Measurements from ENCODE around the gene TLR1.
"Not testable (repeated sequence)": the region's sequence is repeated elsewhere in the genome, so short reads cannot be mapped to it uniquely, and the experiment has no call there.

Gene TLR1

DNA sequence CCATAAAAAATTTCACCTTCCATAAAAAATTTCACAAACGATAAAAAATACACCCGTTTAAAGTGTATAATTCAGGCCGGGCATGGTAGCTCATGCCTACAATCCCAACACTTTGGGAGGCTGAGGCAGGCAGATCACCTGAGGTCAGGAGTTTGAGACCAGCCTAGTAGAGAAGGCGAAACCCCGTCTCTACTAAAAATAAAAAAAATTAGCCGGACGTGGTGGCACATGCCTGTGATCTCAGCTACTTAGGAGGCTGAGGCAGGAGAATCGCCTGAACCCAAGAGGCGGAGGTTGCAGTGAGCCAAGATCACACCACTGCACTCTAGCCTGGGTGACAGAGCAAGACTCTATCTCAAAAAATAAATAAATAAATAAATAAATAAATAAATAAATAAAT lies 1.7 kb upstream of the TLR1 start:
- not testable (repeated sequence) for FAIRE-seq

DNA sequence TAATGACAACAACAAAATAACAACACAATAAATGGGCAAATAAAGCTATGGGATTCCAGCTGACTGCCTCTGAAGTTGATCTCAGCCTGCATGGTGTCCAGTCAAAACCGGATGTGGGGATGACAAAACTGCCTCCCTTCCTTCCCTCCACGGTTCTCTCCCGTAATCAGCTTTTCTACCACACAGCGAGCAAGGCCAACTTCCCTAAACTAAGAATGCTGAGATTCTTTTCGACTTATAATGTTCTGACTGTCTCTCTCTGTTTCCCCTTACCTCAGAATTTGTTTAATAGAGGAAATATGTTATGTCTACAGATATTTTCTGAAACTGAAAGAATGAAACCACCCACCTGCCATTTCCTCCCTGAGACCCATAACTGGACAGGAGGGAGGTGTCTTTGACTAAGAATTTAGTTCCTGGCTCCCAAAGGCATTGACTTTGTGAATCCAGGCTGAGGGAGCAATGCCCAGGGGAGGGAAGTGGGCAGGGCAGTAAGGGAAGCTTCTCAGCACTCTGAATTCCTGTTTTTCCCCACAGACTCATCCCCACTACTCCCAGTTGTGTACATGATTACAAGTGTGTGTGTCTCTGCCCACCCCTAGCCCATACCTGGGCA lies 1.0 kb upstream of the TLR1 start:
- FAIRE-seq: no peak

DNA sequence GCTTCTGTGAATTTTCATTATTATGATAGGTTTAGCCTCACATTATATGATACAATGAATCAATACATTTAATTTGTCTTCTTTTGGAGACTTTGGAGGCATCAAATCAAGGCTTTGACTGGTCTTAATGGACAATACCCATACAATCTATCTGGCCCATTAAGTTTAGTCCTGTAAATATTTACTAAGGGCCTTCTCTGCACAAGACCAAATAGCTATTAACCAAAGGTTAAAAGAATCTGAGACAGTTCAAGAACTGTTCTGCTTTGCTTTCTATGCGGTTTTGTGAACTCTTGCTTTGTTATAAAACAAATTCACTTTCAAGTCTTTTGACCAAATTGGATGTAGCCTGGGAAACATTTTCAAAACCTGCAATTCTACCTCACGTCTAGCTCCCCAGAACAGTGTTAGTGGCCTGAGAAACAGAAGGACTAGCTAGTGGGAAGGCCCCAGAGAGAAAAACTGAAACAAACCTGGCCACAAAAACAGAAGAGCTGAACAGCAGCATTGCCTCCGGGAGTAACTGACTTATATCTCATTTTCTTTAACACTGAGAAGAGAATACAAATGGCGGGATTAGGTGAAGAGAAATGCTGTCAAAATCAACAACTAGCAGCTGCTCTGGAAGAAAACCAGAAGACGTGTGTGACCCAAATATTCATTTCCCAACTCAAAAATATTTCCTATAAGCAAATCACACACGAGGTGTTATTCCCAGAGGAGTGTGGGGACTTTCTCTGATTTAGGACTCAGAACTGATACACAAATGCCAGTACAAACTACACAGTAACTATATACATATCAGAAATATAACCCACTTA lies 548 bp downstream of the TLR1 start:
- no peak for FAIRE-seq

DNA sequence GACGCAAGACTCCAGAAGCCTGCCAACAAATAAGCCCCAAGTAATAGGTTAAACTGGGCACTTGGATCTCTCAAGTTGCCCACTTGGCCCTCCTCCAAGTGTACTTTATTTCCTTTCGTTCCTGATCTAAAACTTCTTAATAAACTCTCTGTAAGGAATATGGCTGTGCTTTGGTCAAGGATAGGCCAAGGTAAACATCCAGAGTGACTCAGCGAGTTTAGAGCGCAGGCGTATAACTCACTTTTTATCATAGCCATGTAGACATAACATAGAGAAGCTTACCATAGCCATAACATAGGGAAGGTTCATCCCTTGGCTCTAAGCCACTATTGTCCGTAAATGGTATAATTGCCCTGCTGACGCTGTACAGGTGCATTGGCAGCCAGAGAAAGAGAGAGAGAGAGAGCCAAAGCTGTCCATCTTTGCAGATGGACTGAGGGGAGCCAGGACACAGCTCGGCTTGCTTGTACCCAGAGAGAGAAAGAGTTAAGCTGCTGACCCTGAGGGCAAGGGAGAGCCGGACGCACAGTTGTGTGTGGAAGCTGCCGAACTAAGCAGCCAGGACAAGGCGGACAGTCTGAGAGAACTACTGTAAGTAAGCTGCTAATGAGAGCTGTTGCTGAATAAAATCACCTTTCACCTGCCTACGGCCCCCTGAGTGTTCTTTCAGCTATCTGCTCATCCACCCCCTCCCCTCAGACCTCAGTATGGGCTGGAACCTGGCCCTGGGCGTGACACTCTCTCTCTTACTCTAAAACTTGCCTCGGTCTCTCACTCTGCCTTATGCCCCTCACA lies 1.8 kb downstream of the TLR1 start:
- FAIRE-seq: no peak

DNA sequence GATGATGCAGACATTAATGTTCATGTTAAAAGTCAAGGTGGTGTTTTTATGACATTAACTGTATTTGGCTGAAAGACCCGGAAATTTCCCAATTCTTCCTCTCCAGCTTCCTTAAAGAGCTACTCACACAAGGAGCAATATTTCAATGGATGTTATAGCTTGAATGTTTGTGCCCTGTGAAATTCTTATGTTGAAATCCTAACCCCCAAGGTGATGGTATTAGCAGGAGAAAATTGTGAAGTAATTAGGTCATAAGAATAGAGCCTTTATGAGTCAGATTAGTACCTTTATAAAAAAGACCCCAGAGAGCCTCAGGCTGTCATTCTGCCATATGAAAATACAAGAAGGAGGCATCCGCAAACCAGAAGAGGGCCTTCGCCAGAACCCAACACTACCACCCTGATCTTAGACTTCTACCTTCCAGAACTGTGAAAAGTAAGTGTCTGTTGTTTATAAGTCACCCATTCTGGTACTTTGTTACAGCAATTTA lies 3.6 kb downstream of the TLR1 start:
- FAIRE-seq: no peak

DNA sequence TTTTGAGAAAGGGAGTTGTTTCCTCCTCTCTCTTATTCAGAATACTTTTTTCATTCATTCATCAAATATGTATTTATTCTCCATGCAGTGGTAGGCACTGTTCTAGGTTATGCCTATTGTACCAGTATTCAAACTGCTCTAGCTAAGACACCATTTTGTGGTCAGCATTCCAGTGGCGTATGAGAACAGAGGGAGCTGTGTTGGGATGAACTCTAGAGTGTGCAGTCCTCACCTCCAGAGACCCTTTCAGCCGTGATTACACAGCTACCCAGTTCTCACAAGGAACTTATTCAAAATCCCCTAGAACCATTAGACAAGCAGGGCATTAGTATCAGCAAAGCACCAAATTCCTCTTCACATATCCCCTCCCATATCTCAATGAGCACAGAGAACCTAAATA lies 4.2 kb downstream of the TLR1 start:
- no peak for FAIRE-seq

DNA sequence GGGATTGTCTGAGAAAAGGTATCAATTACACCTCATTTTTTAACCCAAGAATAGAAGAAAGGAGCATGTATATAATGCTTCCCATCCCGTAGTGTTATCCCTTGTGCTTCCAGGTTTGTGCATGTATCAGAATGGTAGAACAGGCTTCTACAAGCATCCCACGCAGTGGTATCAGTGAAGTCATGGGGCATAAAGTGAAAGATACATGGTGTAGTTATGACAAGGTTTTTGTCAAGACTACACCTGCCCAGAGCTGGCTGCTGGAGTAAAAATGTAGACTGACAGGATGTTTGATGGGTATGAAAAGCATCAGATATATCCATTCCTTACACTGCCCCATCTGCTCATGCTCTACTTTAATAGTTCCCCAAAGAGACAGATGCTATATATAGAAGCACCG lies 9.5 kb downstream of the TLR1 start:
- no peak for FAIRE-seq

DNA sequence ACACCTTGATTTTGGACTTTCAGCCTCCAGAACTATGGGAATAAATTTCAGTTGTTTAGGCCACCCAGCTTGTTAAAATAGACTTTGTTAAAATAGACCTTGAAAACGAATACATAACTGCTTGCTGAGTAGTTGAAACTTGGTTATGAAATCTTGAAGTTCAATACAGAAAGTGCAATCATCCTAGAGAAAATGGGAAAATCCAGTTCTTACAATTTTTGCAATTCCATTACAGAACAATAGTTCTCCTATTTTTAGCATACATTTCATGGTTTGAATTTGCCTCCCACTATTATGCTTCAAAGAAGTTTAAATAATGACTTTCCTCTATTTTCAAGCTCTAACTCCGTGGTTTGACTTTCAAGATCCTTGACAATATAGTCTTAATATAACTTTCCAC lies 10.5 kb downstream of the TLR1 start:
- no peak for FAIRE-seq

DNA sequence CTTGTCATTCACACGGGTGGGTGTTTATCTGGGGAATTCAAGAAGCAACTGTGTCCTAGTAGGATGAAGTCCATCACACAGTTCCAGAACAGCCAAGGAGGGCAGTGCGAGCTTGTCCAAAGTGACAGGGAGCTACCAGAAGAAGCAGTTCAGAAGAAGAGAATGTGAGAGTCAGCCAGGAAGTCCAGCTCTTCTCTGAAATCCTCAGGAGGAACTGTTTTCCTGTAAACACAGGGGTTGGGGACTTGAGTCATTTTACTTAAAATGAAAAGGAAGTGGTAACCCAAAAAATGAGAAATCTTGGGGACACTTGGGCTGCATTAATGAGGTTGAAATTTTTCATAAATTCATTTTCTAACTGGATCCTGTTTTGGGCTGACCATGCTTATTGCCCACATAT lies 13.6 kb downstream of the TLR1 start:
- FAIRE-seq: no peak

DNA sequence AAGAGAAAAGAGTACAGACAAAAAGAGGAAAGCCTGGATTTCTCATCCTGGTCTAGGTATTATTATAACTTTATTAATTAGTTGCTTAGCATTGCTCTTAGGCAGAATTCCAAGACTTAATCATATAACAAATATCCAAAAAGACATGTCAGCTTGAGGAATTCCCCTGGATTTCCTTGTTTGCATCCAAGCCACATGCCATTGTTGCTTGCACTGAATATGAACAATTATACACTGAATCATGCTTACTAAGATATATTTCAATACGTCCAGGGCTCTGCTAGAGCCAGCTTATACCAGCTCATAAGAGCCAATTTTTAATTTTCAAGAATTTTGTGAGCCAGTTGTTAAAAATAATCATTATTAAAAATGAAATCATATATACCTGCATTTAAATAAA lies 16.3 kb downstream of the TLR1 start:
- no peak for FAIRE-seq

DNA sequence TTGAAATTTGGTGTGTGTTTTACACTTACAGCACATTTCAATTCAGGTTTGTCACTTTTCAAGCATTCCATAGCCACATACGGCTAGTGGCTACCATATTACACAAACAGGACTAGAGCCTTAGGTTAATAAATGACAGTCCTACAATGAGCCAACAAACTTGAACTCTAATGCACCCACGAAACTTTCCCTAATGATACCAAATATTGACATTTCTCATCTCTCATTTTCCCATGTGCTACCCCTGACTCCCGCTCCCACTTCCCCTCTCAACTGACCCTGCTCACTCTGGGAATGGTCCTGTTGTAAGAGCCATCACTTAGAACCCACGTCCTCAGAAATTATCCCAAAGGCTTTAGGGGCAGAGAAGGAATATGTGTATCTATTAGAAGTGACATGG lies 16.9 kb downstream of the TLR1 start:
- no peak for FAIRE-seq

DNA sequence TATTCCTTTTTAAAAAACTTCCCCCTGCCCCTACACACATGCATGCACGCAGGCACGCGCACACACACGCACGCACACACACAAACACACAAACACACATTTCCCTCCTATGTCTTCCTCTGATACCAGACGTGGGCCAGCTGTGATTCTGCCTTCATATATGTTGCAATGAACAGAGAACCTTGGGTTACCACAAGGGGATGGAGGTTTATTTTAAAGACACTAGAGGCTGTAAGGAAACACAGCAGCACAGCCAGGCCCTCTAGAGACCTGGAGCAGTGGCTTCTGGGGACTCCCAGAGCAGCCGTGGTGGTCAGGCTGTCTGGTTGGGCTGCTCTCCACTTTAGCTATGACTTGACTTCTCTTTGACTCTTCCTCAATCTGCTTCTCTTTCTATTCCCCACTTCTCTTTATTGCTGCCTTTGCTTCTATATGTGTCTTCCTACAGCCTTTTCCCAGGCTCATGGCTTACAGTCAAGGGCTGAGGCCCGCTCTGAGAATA lies 18.6 kb downstream of the TLR1 start:
- no peak for FAIRE-seq

DNA sequence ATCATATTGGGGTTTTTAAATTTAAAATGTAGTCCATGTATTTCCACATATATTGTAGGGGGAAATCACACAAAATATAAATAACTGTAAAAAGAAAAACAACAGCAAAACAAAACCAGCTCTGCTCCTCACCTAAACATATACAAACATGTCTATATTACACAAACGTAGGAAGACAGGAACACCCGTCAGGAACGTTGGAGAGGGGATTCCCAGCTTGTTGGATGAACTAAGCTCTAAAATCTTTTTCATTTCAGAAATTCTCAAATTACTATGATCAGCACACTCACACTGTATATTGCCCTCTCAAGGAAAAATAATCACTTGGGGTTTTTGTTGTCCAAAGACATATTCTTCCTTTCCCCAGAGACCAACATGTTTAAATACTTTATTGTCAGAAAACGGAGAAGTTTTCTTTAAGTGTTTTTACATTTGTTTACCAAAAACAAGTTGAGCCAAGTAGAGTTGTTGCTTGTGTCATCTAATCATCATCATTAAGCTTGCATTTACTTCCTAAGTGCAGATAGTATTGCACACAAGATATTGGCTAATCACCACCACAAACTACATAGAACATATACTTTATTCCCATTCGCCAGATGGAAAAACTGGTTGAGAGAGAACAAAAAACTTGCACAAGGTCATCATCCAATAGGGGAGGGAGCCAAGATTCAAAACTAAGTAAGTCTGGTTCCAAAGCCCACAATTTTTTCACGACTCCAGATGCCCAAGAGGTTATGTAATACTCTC lies 19.4 kb downstream of the TLR1 start:
- FAIRE-seq: no peak

DNA sequence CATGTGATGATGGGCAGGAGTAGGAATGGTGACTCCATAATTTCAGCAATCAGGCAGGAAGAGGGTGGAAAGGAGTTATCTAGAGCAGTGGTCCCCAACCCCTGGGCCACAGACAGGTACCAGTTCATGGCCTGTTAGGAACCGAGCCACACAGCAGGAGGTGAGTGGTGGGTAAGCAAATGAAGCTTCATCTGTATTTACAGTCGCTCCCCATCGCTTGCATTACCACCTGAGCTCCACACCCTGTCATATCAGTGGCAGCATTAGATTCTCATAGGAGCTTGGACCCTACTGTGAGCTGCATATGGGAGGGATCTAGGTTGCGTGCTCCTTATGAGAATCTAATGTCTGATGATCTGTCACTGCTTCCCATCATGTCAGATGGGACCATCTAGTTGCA lies 20.4 kb downstream of the TLR1 start:
- FAIRE-seq: no peak

DNA sequence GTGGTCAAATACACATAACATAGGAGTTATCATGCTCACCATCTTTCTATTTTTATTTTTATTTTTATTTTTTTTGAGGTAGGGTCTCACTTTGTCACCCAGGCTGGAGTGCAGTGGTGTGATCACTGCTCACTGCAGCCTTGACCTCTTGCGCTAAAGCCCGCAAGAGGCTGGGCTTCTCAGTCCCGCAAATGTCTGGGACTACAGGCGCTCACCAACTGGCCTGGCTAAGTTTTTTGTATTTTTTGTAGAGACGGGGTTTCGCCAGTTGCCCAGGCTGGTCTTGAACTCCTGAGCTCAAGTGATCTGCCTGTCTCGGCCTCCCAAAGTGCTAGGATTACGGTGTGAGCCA lies 21.5 kb downstream of the TLR1 start:
- no peak for FAIRE-seq

DNA sequence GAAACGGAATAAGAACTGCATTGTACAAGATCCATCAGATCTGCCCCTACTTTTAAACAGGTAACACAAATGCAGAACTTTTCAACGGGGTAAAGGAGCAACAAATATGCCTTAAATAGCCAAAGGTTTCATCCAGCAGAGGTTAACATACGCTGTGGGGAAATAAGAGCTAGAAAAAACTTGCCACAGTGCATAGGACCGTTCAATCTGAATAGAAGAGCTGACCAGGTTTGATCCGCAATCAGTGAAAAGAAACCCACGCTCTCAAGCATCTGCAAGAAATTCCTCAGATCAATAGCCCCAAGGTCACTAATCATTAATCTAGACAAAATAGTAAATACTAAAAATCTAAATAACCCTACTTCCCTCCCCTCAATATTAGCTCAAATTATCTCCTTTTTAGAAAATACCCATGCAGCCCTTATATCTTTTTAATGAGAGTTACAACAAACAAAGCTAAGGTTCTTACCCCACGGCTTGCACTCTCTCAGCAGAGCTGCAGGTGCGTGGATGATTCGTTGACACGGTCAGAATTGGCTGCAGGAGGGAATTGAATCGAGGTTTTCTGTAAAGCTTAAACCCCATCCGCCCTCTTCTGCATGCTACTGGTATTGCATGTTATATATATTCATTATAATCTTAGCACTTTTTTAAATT lies 22.0 kb downstream of the TLR1 start, which contains the start of gene TLR10:
Gene TLR10, minus strand, starts transcription at position 539 of the 657 bp plus-strand sequence. CDS start 7,400 bp downstream, outside the sequence.
- peak; percentile 41 for FAIRE-seq

DNA sequence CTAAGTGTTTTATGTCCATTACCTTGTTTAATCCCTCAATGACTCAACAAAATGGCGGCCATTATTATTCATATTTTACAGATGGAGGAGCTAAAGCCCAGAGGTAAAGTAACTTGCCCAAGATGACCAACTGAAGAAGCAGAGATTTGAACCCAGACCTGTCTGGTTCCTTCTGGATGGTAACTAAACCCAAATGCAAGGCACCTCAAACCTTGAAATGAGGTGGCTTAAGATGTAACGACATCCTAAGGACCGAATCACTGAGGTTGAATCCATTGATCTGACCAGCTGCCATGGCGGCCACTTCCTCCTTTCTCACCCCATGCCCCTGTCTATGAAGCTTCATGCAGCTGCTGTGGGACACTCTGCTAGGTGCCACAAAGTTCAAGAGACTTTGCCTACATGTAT lies 22.7 kb downstream of the TLR1 start:
- FAIRE-seq: no peak

DNA sequence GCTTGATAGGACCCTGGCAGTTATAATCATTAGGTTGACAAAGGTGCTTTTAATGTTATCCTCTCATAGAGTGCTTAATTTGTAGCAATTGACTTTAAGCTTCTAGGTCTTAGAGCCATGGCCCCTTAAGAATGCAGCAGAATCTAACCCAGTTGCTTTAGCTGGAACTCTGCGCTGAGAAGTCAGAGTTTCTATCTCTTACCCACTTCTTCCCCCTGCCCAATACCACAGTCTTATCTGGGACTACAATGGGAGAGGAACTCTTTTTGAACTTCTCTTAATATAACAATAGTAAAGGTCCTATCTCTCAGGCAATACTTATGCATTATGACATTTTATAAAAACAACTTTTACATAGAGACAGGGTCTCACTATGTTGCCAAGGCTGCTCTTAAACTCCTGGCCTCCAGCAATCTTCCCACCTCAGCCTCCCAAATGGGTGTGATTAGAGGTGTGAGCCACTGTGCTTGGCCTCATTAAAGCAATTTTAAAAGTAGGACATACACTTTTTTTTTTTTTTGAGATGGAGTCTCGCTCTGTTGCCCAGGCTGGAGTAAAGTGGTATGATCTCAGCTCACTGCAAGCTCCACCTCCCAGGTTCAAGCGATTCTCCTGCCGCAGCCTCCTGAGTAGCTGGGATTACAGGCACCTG lies 23.6 kb downstream of the TLR1 start:
- no peak for FAIRE-seq

DNA sequence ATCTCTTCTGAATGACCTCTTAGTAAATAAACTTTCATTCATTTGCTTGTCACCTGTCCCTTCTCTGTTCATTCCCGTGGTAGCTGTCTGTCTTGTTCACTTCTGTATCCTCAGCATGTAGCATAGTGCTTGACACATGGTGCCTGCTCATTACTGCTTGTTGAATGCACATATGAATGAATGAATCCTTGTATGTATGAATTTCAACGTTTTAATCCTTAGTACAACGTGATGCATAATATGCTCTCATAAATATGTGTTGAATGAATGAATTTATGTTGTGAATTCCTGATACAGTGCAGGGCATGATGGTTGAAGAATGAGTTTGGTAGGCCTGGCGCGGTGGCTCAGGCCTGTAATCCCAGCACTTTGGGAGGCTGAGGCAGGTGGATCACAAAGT lies 24.8 kb downstream of the TLR1 start:
- FAIRE-seq: no peak

DNA sequence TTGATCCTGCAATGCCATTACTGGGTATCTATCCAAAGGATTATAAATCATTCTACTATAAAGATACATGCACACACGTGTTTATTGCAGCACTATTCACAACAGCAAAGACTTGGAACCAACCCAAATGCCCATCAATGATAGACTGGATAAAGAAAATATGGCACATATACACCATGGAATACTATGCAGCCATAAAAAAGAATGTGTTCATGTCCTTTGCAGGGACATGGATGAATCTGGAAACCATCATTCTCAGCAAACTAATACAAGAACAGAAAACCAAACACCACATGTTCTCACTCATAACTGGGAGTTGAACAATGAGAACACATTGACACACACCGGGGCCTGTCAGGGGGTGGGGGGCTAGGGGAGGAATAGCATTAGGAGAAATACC lies 26.7 kb downstream of the TLR1 start:
- not testable (repeated sequence) for FAIRE-seq

DNA sequence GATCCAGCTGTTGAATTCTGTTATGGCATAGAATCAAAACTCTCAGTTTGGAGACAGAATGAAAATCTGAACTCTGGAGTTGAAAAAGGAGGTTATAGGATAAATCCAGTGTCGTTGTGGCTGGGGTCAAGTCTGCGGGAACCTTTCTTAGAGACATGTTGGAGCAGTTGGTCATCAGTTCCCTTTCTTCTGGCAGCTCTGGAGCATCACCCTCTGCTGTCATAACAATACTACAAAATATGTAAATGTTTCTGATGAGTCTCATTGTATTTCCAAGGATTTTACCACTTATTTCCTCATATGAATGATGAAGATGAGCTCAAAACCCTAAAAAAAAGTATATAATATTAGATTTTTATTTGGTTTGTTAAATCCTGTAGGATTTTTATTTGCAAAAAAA lies 29.3 kb downstream of the TLR1 start:
- no peak for FAIRE-seq
